NCI-H2107 (cell line): ENCODE measurements around the gene NBPF12.
"Not testable (repeated sequence)": the region's sequence is repeated elsewhere in the genome, so short reads cannot be mapped to it uniquely, and the experiment has no call there.

Experiments used
- DNase-seq: peaks from one replicate; lab custom pipeline; 2025; lab: John Stamatoyannopoulos, UW

NBPF12 gene

GRCh38 chr1:146986450-146986849 is 48.3 kb downstream of the NBPF12 start:
- DNase-seq: not testable (repeated sequence)

- not testable (repeated sequence) for DNase-seq
These were observed 49.4 kb downstream of the NBPF12 start for GRCh38 chr1:146987502-146987901.

- DNase-seq: not testable (repeated sequence)
These were observed 51.3 kb downstream of the NBPF12 start for GRCh38 chr1:146989455-146989854.

- not testable (repeated sequence) for DNase-seq
These were observed 70.4 kb downstream of the NBPF12 start for GRCh38 chr1:147008495-147008894.

GRCh38 chr1:147026975-147027374 is 88.9 kb downstream of the NBPF12 start:
- not testable (repeated sequence) for DNase-seq

- DNase-seq: not testable (repeated sequence)
These were observed 92.0 kb downstream of the NBPF12 start for GRCh38 chr1:147030066-147030653.

GRCh38 chr1:147039916-147040315 is 101.8 kb downstream of the NBPF12 start:
- no peak for DNase-seq

- not testable (repeated sequence) for DNase-seq
These were observed 104.8 kb downstream of the NBPF12 start for GRCh38 chr1:147042891-147043290.

- DNase-seq: not testable (repeated sequence)
These were observed 106.4 kb downstream of the NBPF12 start for GRCh38 chr1:147044511-147044910.
